SU-DHL-6 (cell line): ENCODE data around the gene LRRC37B.
"Not testable (repeated sequence)": the region's sequence is repeated elsewhere in the genome, so short reads cannot be mapped to it uniquely, and the experiment has no call there.

Experiments
- CTCF ChIP-seq: fragments of 200-600 bp; sonication (generic); IDR thresholded peaks from one replicate; pipeline ENCODE4 v1.5.1; 2017; ENCODE audit warnings: antibody characterized with exemption, mild to moderate bottlenecking, low read length, moderate library complexity; ENCODE audit not compliant: insufficient read depth, poor library complexity, severe bottlenecking
- EZH2phosphoT487 ChIP-seq: fragments of 200-600 bp; sonication (generic), shearing (Covaris generic); conservative IDR thresholded peaks from 2 replicates; pipeline ENCODE4 v1.6.1; 2018; ENCODE audit warnings: mild to moderate bottlenecking, antibody characterized with exemption, low read length, moderate library complexity, mixed read lengths

DNA sequence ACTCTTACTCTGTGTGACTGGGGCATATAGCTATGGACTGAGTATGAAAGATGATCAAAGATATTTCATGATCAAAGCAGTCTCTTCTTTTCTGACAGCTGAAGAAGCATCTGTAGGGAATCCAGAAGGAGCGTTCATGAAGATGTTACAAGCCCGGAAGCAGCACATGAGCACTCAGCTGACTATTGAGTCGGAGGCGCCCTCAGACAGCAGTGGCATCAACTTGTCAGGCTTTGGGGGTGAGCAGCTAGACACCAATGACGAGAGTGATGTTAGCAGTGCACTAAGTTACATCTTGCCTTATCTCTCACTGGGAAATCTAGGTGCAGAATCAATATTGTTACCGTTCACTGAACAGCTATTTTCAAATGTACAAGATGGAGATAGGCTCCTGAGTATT lies 40.5 kb downstream of the LRRC37B start:
- TF ChIP-seq CTCF, EZH2phosphoT487: not testable (repeated sequence)
